Heart right ventricle (tissue), 16 donors: ENCODE data around the gene ULK4. TPM values are rescaled to one million over a fixed set of nuclear protein-coding genes. Genes with fewer than 3 reads are reported as not detected.

ENCODE experiments used
- ATAC-seq, 8 donors: fragments of 200-7000 bp; cut with Tn5 transposase; one replicate each; pipeline ENCODE4 v1.9.1; 2020; ENCODE audit warnings: mild to moderate bottlenecking in 8 of 8, moderate library complexity in 8 of 8, moderate number of reproducible peaks in 1 of 8
- DNase-seq, 2 donors: peaks; one replicate each; pipeline ENCODE4 v3.0.0-alpha.2; 2020
- H3K27ac ChIP-seq, 10 donors: fragments of 200-600 bp; sonication (generic) in 2 of 10; one replicate each; pipeline versions ENCODE4 v1.5.0 to v1.8.0; 2020 to 2022; ENCODE audit warnings: mild to moderate bottlenecking in 3 of 10
- H3K27me3 ChIP-seq, 7 donors: fragments of 200-600 bp; one replicate each; pipeline ENCODE4 v1.8.0; 2021 to 2022; ENCODE audit warnings: mild to moderate bottlenecking in 2 of 7
- H3K36me3 ChIP-seq, 9 donors: fragments of 200-600 bp; sonication (generic) in 1 of 9; one replicate each; pipeline versions ENCODE4 v1.5.0 to v1.8.0; 2020 to 2022; ENCODE audit warnings: mild to moderate bottlenecking in 2 of 9
- H3K4me1 ChIP-seq, 9 donors: fragments of 200-600 bp; sonication (generic) in 1 of 9; one replicate each; pipeline versions ENCODE4 v1.5.0 to v1.8.0; 2020 to 2022; ENCODE audit warnings: mild to moderate bottlenecking in 4 of 9
- H3K4me3 ChIP-seq, 10 donors: fragments of 200-600 bp; sonication (generic) in 2 of 10; one replicate each; pipeline versions ENCODE4 v1.5.0 to v1.8.0; 2020 to 2022; ENCODE audit warnings: mild to moderate bottlenecking in 7 of 10, moderate library complexity in 2 of 10
- H3K9me3 ChIP-seq, 11 donors: fragments of 200-600 bp in 10 of 11; sonication (generic) in 2 of 11; one replicate each; pipeline versions ENCODE4 v1.5.0 to v1.8.0; 2013 to 2022; ENCODE audit warnings: mild to moderate bottlenecking in 2 of 11, control low read depth in 1 of 11, moderate library complexity in 1 of 11
- CTCF ChIP-seq, 9 donors: fragments of 200-600 bp; sonication (generic) in 2 of 9; IDR thresholded peaks; one replicate each; pipeline versions ENCODE4 v1.5.0 to v1.8.0; 2021 to 2022; ENCODE audit warnings: antibody characterized with exemption in 9 of 9, mild to moderate bottlenecking in 5 of 9, moderate library complexity in 1 of 9
- WGBS, 2 donors: extraction: QIAGEN DNeasy Blood & Tissue Kit; methylation state at CpG; one replicate each; pipeline ENCODE4 v1.1.7; 2013; ENCODE audit warnings: inconsistent platforms in 1 of 2; 5-methylcytosine and 5-hydroxymethylcytosine counted together
- intact Hi-C, 10 donors: fragments of 100-400 bp; cut with DNase I; formaldehyde crosslinking; loops; one replicate each; pipeline versions ENCODE4 v1.11.1 to v1.14.2; 2022
- polyA plus RNA-seq, 2 donors: library from polyadenylated mRNA; stranded (reverse); fragments of 200-250 nt; gene quantifications; one replicate each; pipeline ENCODE4 v1.2.3, GENCODE V29; 2013
- total RNA-seq, 10 donors: library from RNA; stranded (reverse); fragmentation: NEBNext Ultra II Directional in 3 of 10; extraction: Animal tissue kit (Norgen Biotek cat#: 25700) in 3 of 10; gene quantifications; one replicate each; pipeline versions ENCODE4 v1.2.1 to v1.2.4, GENCODE V29; 2021 to 2023
- donor health status: Arrhythmogenic right ventricular cardiomyopathy.
- donor health status: ischemic (EF 13 %, LVEDD 7.1; RV severe dilation, severe dysfunction).
- donor health status: healthy with polysubstance abuse.
- donor health status: DM: no; HTN: yes; CAD: no.
- donor health status: DM: no; HTN: no; CAD: no.
- donor health status: ischemic (EF 25% LVEDD 6.9; RV normal size, moderate dysfunction).
- donor health status: ischemic (EF 25% LVEDD 5.7; RV mildly dilated, moderate dysfunction).
- donor health status: healthy.
- donor health status: DM: yes; HTN: yes; CAD: no.
- donor health status: Ischemic cardiomyopathy.
- donor health status: ischemic (EF 35%, LVEDD 5.7; RV mildly dilated, moderate dysfunction).
- donor health status: nonischemic (EF 11% LVEDD 7.7; RV severe dilation, severe dysfunction).
- donor health status: DM: yes; HTN: yes; CAD: no.
- donor health status: PGD.
- donor health status: ischemic (EF 29% LVEDD 5.4; RV normal size, mild dysfunction).
- donor health status: nonischemic (EF 23%, LVEDD 6.1; RV moderate dilation, normal function).

Gene ULK4
- total and polyA plus RNA-seq, 12 donors, result 1.4 to 11.4 (median 2.6) TPM

GRCh38 chr3:41708176-41708575 is 253.7 kb downstream of the ULK4 start:
- Histone ChIP-seq H3K9me3 (no peaks in the 10 kb centered on the region), H3K4me1 (peaks cover 0 to 12% (median 0%) of the 10 kb centered on the region in 9 donors), H3K36me3 (no peaks in the 10 kb centered on the region), H3K27ac (no peak overlapping the region), H3K4me3 (no peak overlapping the region), H3K27me3 (no peaks in the 10 kb centered on the region)
- no peak for ATAC-seq
- WGBS, 2 donors, result 58 to 64% methylated on average over 2 of the region's 2 CpGs
- DNase-seq, result no peak
- intact Hi-C loops, result loop anchor here in 1 of 10 donors (10.0 kb wide), 1 partner anchor 1123 kb away; no protein-coding TSS in a partner anchor
- TF ChIP-seq CTCF (IDR thresholded peaks at IDR 0.05), result no peak

DNA sequence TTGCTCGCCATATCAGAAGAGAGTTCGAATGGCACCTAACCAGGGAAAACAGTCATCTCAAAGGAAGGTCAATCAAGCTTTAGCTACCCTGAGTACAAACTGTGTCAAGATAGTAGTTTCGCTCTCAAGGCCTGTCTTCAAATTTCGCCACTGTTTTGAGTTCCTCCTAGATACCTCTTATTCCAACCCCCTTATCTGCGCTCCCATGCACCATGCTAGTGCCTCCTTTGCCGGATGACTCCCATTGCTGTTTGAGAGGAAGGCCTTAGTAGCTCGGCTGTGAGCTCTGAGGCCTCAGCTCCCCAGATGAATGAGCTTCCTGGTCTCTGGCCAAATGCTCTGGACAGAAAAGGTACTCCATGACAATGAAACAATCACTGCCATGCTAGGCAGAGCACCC is 256.0 kb downstream of the ULK4 start:
- WGBS, 2 donors, result 94 to 96% methylated on average over 7 of the region's 7 CpGs
- no peak for ATAC-seq
- intact Hi-C loops, result loop anchor here in 1 of 10 donors (10.0 kb wide), 1 partner anchor 1121 kb away; no protein-coding TSS in a partner anchor

DNA sequence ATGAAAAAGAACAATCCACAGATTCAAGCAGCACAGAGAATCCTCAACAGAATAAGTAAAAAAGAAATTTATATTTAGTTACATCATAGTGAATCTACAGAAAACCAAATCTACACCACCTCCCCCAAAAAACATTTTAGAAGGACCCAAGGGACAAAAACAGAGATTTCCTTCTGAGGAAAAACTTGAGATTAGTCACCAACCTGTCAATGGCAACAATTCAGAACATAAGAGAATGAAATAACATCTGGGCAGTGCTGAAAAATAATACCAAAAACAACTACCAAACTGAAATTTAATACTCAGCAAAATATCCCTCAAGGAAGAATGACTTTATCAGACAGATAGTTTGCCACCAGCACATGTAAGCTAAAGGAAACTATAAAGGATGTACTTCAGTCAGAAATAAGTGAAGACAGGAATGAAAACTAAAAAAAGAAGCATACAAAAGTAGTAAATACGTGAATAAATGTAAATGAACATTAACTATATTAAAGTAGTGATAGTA is 260.7 kb downstream of the ULK4 start:
- Histone ChIP-seq H3K27ac (no peak overlapping the region), H3K27me3 (no peaks in the 10 kb centered on the region), H3K9me3 (no peaks in the 10 kb centered on the region), H3K36me3 (no peaks in the 10 kb centered on the region), H3K4me1 (no peaks in the 10 kb centered on the region), H3K4me3 (no peak overlapping the region)
- WGBS, 2 donors, result 74 to 77% methylated on average over 1 of the region's 1 CpG
- ATAC-seq, result no peak
- intact Hi-C loops, result loop anchor here in 1 of 10 donors (10.0 kb wide), 1 partner anchor 1116 kb away; no protein-coding TSS in a partner anchor
- no peak for DNase-seq
- TF ChIP-seq CTCF (IDR thresholded peaks at IDR 0.05), result no peak

More for the DNA sequence above, 256.0 kb downstream of the ULK4 start:
- Histone ChIP-seq H3K27ac (no peak overlapping the region), H3K36me3 (no peaks in the 10 kb centered on the region), H3K4me1 (no peaks in the 10 kb centered on the region), H3K9me3 (no peaks in the 10 kb centered on the region), H3K27me3 (no peaks in the 10 kb centered on the region), H3K4me3 (no peak overlapping the region)
- DNase-seq, result no peak
- TF ChIP-seq CTCF (IDR thresholded peaks at IDR 0.05), result no peak

- H3K36me3 ChIP-seq, result no peaks in the 10 kb centered on the region
- TF ChIP-seq CTCF (IDR thresholded peaks at IDR 0.05), result no peak
- H3K4me3 ChIP-seq, result no peak overlapping the region
- H3K27ac ChIP-seq, result no peak overlapping the region
- WGBS, 2 donors, result 92% methylated on average over 1 of the region's 1 CpG
- ATAC-seq (no peak), DNase-seq (no peak)
- no peaks in the 10 kb centered on the region for H3K27me3 ChIP-seq
- intact Hi-C loops, result loop anchor here in 1 of 10 donors (10.0 kb wide), 1 partner anchor 1115 kb away; no protein-coding TSS in a partner anchor
- no peaks in the 10 kb centered on the region for H3K4me1 ChIP-seq
- peaks cover 0 to 2% (median 0%) of the 10 kb centered on the region in 11 donors for H3K9me3 ChIP-seq
Measured at GRCh38 chr3:41700155-41700554, 261.7 kb downstream of the ULK4 start.
